Stomach (tissue), 9 donors: ENCODE measurements around the gene KRTAP10-12. TPM values are rescaled to one million over a fixed set of nuclear protein-coding genes. Genes with fewer than 3 reads are reported as not detected.

ENCODE experiments used
- DNase-seq, 2 donors: peaks; one replicate each; pipeline versions ENCODE4 v3.0.0 to v3.0.0-alpha.2; 2013 to 2019
- H3K27ac ChIP-seq, 5 donors: fragments of 200-600 bp in 4 of 5; sonication (generic) in 4 of 5; one replicate each; pipeline ENCODE4 v1.5.1; 2013 to 2019; ENCODE audit warnings: mild to moderate bottlenecking in 1 of 5, moderate library complexity in 1 of 5
- H3K27me3 ChIP-seq, 3 donors: fragments of 200-600 bp; sonication (generic); one replicate each; pipeline ENCODE4 v1.5.1; 2017 to 2019; ENCODE audit warnings: mixed run types in 1 of 3
- H3K36me3 ChIP-seq, 4 donors: fragments of 200-600 bp; sonication (generic); 1 replicate in 3 of 4; 2 replicates in 1 of 4; pipeline ENCODE4 v1.5.1; 2016 to 2019
- H3K4me1 ChIP-seq, 4 donors: fragments of 200-600 bp; sonication (generic); one replicate each; pipeline ENCODE4 v1.5.1; 2016 to 2019
- H3K4me3 ChIP-seq, 4 donors: fragments of 200-600 bp; sonication (generic) in 3 of 4; one replicate each; pipeline ENCODE4 v1.5.1; 2016 to 2019; ENCODE audit warnings: mild to moderate bottlenecking in 1 of 4
- H3K9me3 ChIP-seq, 4 donors: fragments of 200-600 bp; sonication (generic); one replicate each; pipeline ENCODE4 v1.5.1; 2016 to 2019
- EP300 ChIP-seq: sonication (generic); formaldehyde crosslinking; IDR thresholded peaks from one replicate; pipeline ENCODE4 v1.6.1; 2017; ENCODE audit warnings: antibody characterized with exemption
- POLR2A ChIP-seq, 4 donors: fragments of 450-650 bp; IDR thresholded peaks; one replicate each; pipeline ENCODE4 v1.6.1; 2016; ENCODE audit warnings: antibody characterized with exemption in 4 of 4, control low read depth in 2 of 4, mild to moderate bottlenecking in 1 of 4, moderate library complexity in 1 of 4
- POLR2AphosphoS5 ChIP-seq, 3 donors: sonication (generic); formaldehyde crosslinking; IDR thresholded peaks; one replicate each; pipeline ENCODE4 v1.6.1; 2016; ENCODE audit warnings: antibody characterized with exemption in 3 of 3
- WGBS, 5 donors: extraction: QIAGEN DNeasy Blood & Tissue Kit in 3 of 5; methylation state at CpG; one replicate each; pipeline versions ENCODE4 v1.1.5 to v1.1.7; 2013 to 2018; 5-methylcytosine and 5-hydroxymethylcytosine counted together
- intact Hi-C: fragments of 100-400 bp; cut with DNase I; formaldehyde crosslinking; loops from one replicate; pipeline ENCODE4 v1.15.1; 2023; ENCODE audit warnings: low total_unique reads
- polyA plus RNA-seq, 3 donors: library from polyadenylated mRNA; stranded (reverse); fragments of 200-250 nt; gene quantifications; one replicate each; pipeline ENCODE4 v1.2.3, GENCODE V29; 2013
- total RNA-seq, 5 donors: library from RNA; depleted of rRNA; stranded (reverse); fragments of >200 nt; gene quantifications; one replicate each; pipeline versions ENCODE4 v1.1.0 to v1.2.3, GENCODE V29; 2014 to 2016
- TF ChIP-seq, protein P1 (sequence below), 7 experiments: fragments of 450-650 bp in 4 of 7; fragments of 200-600 bp in 3 of 7; sonication (generic) in 3 of 7; IDR thresholded peaks; one replicate each; pipeline ENCODE4 v1.5.1; 2016 to 2019; ENCODE audit warnings: antibody characterized with exemption in 7 of 7, control low read depth in 2 of 7, mild to moderate bottlenecking in 1 of 7
- donor health status: healthy with polysubstance abuse.
- donor health status: Bipolar disorder and iron deficiency.
- donor health status: healthy.

KRTAP10-12 gene
- total and polyA plus RNA-seq, 8 donors: not detected

DNA sequence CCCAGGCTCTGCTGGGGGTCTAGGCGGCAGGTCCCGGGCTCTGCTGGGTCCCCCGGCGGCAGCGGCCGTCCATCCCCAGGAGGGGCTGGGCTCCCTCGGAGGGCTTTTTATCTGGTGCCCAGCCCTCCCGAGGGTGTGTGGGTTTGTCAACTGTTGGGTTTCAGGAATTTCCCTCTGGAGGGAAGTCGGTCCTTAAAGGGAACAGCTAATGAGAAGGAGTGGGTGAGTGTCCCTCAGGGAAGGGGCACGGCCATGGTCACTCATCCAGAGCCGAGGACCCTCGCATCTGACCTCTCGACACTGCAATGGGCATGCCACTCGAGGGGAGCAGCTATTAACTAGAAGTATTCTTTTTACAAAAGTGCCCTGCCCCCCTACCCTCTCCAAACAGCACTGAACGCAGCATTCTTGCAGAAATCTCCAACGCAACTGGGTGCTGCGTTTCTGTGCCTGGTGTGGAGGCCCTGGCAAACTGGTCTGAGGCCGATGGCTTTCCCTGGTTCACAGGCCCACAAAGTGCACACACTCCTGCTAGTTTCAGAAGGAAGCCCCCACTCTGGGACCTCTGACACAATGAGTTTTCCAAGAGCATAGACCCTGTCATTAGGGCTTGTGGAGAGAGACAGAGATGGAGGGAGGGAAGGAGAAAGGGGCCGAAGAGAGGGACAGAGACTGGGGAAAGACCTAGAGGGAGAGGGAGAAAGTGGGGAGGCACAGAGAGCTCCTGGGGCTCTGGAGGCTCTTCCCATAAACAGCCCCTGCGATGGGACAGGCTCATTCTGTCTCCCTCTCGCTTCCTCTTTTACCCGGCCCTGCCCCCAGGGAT lies 15.4 kb downstream of the KRTAP10-12 start:
- 13 to 24% (median 21%) methylated on average over 16 to 22 of the region's 22 CpGs for WGBS, 5 donors

DNA sequence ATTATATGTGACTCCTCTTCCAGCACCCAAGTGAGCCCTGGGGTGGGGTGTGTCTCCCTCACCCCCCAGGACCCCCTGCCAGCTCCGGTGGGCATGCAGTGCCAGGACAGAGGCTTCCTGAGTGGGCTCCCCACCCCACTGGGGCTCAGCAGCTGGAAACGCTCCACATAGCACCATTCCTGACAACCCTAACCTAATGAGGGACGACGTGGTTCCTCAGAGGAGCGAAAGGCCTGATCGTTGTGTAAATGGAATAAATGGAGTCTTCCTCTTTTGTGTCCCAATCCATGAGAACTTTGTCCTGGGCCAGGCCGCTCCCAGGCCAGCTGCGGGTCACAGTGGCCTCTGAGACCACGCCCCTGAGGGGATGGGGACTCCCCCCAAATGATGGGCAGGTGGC lies 16.2 kb downstream of the KRTAP10-12 start:
- H3K36me3 ChIP-seq: no peaks in the 10 kb centered on the region
- peaks cover 19 to 84% (median 63%) of the 10 kb centered on the region in 3 donors for H3K27me3 ChIP-seq
- peaks cover 5 to 37% (median 14%) of the 10 kb centered on the region in 4 donors for H3K4me1 ChIP-seq
- 47 to 55% (median 51%) methylated on average over 8 to 9 of the region's 9 CpGs for WGBS, 5 donors
- TF ChIP-seq POLR2A (IDR thresholded peaks at IDR 0.05) (no peak), POLR2AphosphoS5 (IDR thresholded peaks at IDR 0.05) (no peak), EP300 (no peak)
- TF ChIP-seq, protein P1, sequence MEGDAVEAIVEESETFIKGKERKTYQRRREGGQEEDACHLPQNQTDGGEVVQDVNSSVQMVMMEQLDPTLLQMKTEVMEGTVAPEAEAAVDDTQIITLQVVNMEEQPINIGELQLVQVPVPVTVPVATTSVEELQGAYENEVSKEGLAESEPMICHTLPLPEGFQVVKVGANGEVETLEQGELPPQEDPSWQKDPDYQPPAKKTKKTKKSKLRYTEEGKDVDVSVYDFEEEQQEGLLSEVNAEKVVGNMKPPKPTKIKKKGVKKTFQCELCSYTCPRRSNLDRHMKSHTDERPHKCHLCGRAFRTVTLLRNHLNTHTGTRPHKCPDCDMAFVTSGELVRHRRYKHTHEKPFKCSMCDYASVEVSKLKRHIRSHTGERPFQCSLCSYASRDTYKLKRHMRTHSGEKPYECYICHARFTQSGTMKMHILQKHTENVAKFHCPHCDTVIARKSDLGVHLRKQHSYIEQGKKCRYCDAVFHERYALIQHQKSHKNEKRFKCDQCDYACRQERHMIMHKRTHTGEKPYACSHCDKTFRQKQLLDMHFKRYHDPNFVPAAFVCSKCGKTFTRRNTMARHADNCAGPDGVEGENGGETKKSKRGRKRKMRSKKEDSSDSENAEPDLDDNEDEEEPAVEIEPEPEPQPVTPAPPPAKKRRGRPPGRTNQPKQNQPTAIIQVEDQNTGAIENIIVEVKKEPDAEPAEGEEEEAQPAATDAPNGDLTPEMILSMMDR (IDR thresholded peaks at IDR 0.05): no peak
- DNase-seq: peak in 1 of 2 donors; percentile 13
- no peak overlapping the region for H3K4me3 ChIP-seq
- H3K9me3 ChIP-seq: no peaks in the 10 kb centered on the region
- H3K27ac ChIP-seq: no peak overlapping the region
- intact Hi-C loops: no loop called here

More for the DNA sequence above, 15.4 kb downstream of the KRTAP10-12 start:
- no peak for DNase-seq
- Histone ChIP-seq H3K36me3 (no peaks in the 10 kb centered on the region), H3K4me3 (no peak overlapping the region), H3K27me3 (peaks cover 19 to 89% (median 69%) of the 10 kb centered on the region in 3 donors), H3K9me3 (no peaks in the 10 kb centered on the region), H3K27ac (no peak overlapping the region), H3K4me1 (peaks cover 5 to 38% (median 14%) of the 10 kb centered on the region in 4 donors)
- intact Hi-C loops: no loop called here
- no peak for TF ChIP-seq POLR2AphosphoS5 (IDR thresholded peaks at IDR 0.05)
- TF ChIP-seq EP300: no peak
- TF ChIP-seq POLR2A (IDR thresholded peaks at IDR 0.05): no peak
- TF ChIP-seq, protein P1 (IDR thresholded peaks at IDR 0.05): no peak

DNA sequence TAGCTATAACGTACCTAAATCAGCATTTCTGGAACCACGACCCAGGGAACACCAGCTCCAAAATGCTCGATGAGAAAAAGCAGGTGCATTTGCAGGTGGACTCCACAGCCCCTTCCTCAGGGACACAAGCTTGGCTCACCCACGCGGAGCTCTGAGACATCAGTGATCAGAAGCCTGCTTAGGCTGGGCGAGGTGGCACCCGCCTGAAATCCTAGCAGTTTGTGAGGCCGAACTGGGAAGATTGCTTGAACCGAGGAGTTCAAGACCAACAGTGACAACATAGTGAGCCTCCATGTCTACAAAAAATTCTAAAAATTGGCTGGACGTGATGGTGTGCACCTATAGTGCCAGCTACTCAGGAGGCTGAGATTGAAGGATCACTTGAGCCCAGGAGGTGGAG lies 16.9 kb downstream of the KRTAP10-12 start:
- no peak for TF ChIP-seq POLR2A (IDR thresholded peaks at IDR 0.05)
- TF ChIP-seq EP300: no peak
- no peak for TF ChIP-seq POLR2AphosphoS5 (IDR thresholded peaks at IDR 0.05)
- TF ChIP-seq, protein P1 (IDR thresholded peaks at IDR 0.05): no peak
- H3K36me3 ChIP-seq: no peaks in the 10 kb centered on the region
- H3K9me3 ChIP-seq: no peaks in the 10 kb centered on the region
- H3K4me3 ChIP-seq: no peak overlapping the region
- DNase-seq: peak in 1 of 2 donors; percentile 8
- peaks cover 5 to 36% (median 14%) of the 10 kb centered on the region in 4 donors for H3K4me1 ChIP-seq
- H3K27ac ChIP-seq: no peak overlapping the region
- intact Hi-C loops: no loop called here
- peaks cover 19 to 84% (median 63%) of the 10 kb centered on the region in 3 donors for H3K27me3 ChIP-seq
- 76 to 89% (median 88%) methylated on average over 10 of the region's 10 CpGs for WGBS, 5 donors

DNA sequence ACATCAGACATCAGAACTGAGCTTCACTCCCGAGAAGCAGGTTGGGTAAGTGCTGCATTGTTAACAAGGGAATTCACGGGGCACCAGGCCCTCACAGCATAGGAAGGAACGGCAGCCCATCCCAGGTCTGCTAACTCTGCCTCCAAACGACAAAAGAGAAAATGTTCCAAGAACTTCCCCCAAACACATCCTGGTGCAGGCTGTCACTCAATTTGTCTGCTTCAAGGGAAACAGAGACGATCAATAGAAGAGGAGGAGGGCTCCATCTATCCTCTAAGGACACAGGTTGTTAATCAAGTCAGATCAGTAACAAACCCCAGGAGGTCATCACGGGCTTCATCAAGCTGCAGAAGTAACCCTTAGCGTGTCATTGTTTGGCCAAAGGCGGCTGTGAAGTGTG lies 17.9 kb downstream of the KRTAP10-12 start:
- peak in 1 of 2 donors; percentile 13 for DNase-seq
- no peak overlapping the region for H3K27ac ChIP-seq
- 12 to 35% (median 21%) methylated on average over 8 of the region's 8 CpGs for WGBS, 5 donors
- peaks cover 11 to 84% (median 53%) of the 10 kb centered on the region in 3 donors for H3K27me3 ChIP-seq
- H3K4me3 ChIP-seq: no peak overlapping the region
- H3K4me1 ChIP-seq: peaks cover 5 to 25% (median 12%) of the 10 kb centered on the region in 4 donors
- no peaks in the 10 kb centered on the region for H3K9me3 ChIP-seq
- H3K36me3 ChIP-seq: no peaks in the 10 kb centered on the region
- intact Hi-C loops: no loop called here
- TF ChIP-seq EP300: no peak
- no peak for TF ChIP-seq POLR2A (IDR thresholded peaks at IDR 0.05)
- TF ChIP-seq, protein P1 (IDR thresholded peaks at IDR 0.05): no peak
- no peak for TF ChIP-seq POLR2AphosphoS5 (IDR thresholded peaks at IDR 0.05)
